Tibial artery (tissue), 4 donors: ENCODE results near the gene GJA9.

Source experiments
- DNase-seq, 2 donors: peaks; one replicate each; pipeline ENCODE4 v3.0.0-alpha.2; 2019
- H3K27ac ChIP-seq, 2 donors: fragments of 200-600 bp; sonication (generic) in 1 of 2; 1 replicate in 1 of 2; 2 replicates in 1 of 2; pipeline ENCODE4 v1.5.1; 2018 to 2019; ENCODE audit warnings: mild to moderate bottlenecking in 1 of 2
- H3K27me3 ChIP-seq, 2 donors: fragments of 200-600 bp; sonication (generic) in 1 of 2; one replicate each; pipeline versions ENCODE4 v1.5.1 to v1.6.0; 2016 to 2019
- H3K36me3 ChIP-seq, 3 donors: fragments of 200-600 bp; sonication (generic) in 2 of 3; one replicate each; pipeline ENCODE4 v1.5.1; 2016 to 2019; ENCODE audit warnings: mild to moderate bottlenecking in 2 of 3
- H3K4me1 ChIP-seq, 4 donors: fragments of 200-600 bp; sonication (generic) in 2 of 4; 1 replicate in 3 of 4; 2 replicates in 1 of 4; pipeline ENCODE4 v1.5.1; 2016 to 2019
- H3K4me3 ChIP-seq, 2 donors: fragments of 200-600 bp; sonication (generic) in 1 of 2; 1 replicate in 1 of 2; 2 replicates in 1 of 2; pipeline ENCODE4 v1.5.1; 2018 to 2019; ENCODE audit warnings: mild to moderate bottlenecking in 2 of 2
- H3K9me3 ChIP-seq, 3 donors: fragments of 200-600 bp; sonication (generic) in 1 of 3; one replicate each; pipeline ENCODE4 v1.5.1; 2016 to 2019
- CTCF ChIP-seq, 2 experiments: fragments of 200-600 bp in 1 of 2; fragments of 450-650 bp in 1 of 2; IDR thresholded peaks; one replicate each; pipeline ENCODE4 v1.5.1; 2017 to 2019; ENCODE audit warnings: antibody characterized with exemption in 2 of 2, mild to moderate bottlenecking in 1 of 2, moderate library complexity in 1 of 2
- intact Hi-C: fragments of 100-400 bp; cut with DNase I; formaldehyde crosslinking; loops from one replicate; pipeline ENCODE4 v1.15.0; 2023; ENCODE audit warnings: low total_unique reads

The GJA9 gene

GRCh38 chr1:38834221-38834782 lies 47.1 kb downstream of the GJA9 start:
- Histone ChIP-seq H3K27ac (no peak overlapping the region), H3K9me3 (no peaks in the 10 kb centered on the region), H3K4me1 (no peaks in the 10 kb centered on the region), H3K36me3 (peaks cover 17 to 24% (median 23%) of the 10 kb centered on the region in 3 donors), H3K27me3 (peaks cover 0 to 6% of the 10 kb centered on the region in 2 donors), H3K4me3 (no peak overlapping the region)
- intact Hi-C loops, result no loop called here
- no peak for TF ChIP-seq CTCF (IDR thresholded peaks at IDR 0.05)
- DNase-seq, result no peak

- Histone ChIP-seq H3K4me3 (no peak overlapping the region), H3K27me3 (peaks cover 0 to 10% of the 10 kb centered on the region in 2 donors), H3K4me1 (no peaks in the 10 kb centered on the region), H3K9me3 (no peaks in the 10 kb centered on the region), H3K27ac (no peak overlapping the region), H3K36me3 (peaks cover 5 to 12% (median 12%) of the 10 kb centered on the region in 3 donors)
- TF ChIP-seq CTCF (IDR thresholded peaks at IDR 0.05), result no peak
- intact Hi-C loops, result no loop called here
- no peak for DNase-seq
Measured at GRCh38 chr1:38833146-38833545, 48.2 kb downstream of the GJA9 start.

DNA sequence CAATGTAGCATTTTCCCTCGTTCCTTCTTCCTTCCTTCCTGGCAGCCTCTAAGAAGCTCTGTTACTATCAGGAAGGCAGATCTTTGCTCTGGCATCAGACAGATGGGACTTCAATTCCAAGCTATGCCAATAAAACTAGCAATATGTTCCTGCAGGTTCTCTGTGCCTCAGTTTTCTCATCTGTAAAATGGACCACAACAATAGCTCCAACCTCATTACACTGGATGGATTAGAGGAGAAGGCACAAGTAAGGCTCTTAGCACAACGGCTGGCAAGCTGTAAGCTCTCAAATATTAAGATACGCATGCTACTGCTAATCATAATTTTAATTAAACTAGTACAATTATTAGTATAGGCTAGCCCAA lies 49.0 kb downstream of the GJA9 start:
- TF ChIP-seq CTCF (IDR thresholded peaks at IDR 0.05), result no peak
- Histone ChIP-seq H3K9me3 (no peaks in the 10 kb centered on the region), H3K4me3 (no peak overlapping the region), H3K27ac (no peak overlapping the region), H3K36me3 (peaks cover 0 to 6% (median 4%) of the 10 kb centered on the region in 3 donors), H3K27me3 (peaks cover 0 to 16% of the 10 kb centered on the region in 2 donors), H3K4me1 (no peaks in the 10 kb centered on the region)
- DNase-seq, result no peak
- intact Hi-C loops, result no loop called here

- no peaks in the 10 kb centered on the region for H3K9me3 ChIP-seq
- H3K36me3 ChIP-seq, result peaks cover 0 to under 1% (median 0%) of the 10 kb centered on the region in 3 donors
- intact Hi-C loops, result no loop called here
- H3K27me3 ChIP-seq, result peaks cover 0 to 16% of the 10 kb centered on the region in 2 donors
- no peak for DNase-seq
- H3K27ac ChIP-seq, result no peak overlapping the region
- no peaks in the 10 kb centered on the region for H3K4me1 ChIP-seq
- no peak overlapping the region for H3K4me3 ChIP-seq
- no peak for TF ChIP-seq CTCF (IDR thresholded peaks at IDR 0.05)
Measured at GRCh38 chr1:38831731-38832369, 49.5 kb downstream of the GJA9 start.

DNA sequence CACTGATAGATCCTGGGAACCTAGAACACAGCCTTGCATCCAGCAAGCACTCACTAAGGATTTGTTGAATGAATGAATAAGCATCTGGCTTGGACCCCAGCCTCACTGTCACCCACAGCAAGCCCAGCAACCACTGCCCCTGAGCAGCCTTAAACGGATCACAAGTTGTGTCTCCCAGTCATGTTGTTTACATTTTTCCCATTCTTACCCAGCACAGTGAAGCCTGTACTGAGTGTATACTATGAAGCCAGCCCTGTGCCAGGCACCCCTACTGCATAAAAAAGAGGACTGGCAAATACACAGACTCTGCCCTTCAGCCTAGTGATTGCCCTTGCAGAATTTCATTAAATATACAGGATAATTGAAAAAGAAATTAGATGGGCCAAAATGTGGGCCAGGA lies 52.0 kb downstream of the GJA9 start:
- Histone ChIP-seq H3K36me3 (no peaks in the 10 kb centered on the region), H3K9me3 (no peaks in the 10 kb centered on the region), H3K4me1 (no peaks in the 10 kb centered on the region), H3K4me3 (no peak overlapping the region), H3K27me3 (peaks cover 0 to 16% of the 10 kb centered on the region in 2 donors), H3K27ac (no peak overlapping the region)
- TF ChIP-seq CTCF (IDR thresholded peaks at IDR 0.05), result no peak
- intact Hi-C loops, result no loop called here
- no peak for DNase-seq
